HepG2 (cell line): ENCODE measurements around the gene CKAP5. TPM values are rescaled to one million over a fixed set of nuclear protein-coding genes. Genes with fewer than 3 reads are reported as not detected.

Experiments
- ADNP ChIP-seq: sonication (generic); formaldehyde crosslinking; IDR thresholded peaks from 2 replicates; pipeline ENCODE4 v1.4.0; 2020; ENCODE audit warnings: missing genetic modification reagents
- FOXJ3 ChIP-seq: sonication (generic); formaldehyde crosslinking; IDR thresholded peaks from 2 replicates; pipeline ENCODE4 v1.4.0; 2020; ENCODE audit warnings: missing genetic modification reagents, mild to moderate bottlenecking, borderline replicate concordance
- IKZF1 ChIP-seq: fragments of 450-650 bp; IDR thresholded peaks from 2 replicates; pipeline ENCODE4 v1.7.1; 2016
- ISX ChIP-seq: sonication (generic); formaldehyde crosslinking; conservative IDR thresholded peaks from 2 replicates; pipeline ENCODE4 v1.5.0; 2020; ENCODE audit warnings: missing genetic modification reagents
- MAFG ChIP-seq: sonication (generic); formaldehyde crosslinking; IDR thresholded peaks from 2 replicates; pipeline ENCODE4 v1.5.1; 2020; ENCODE audit warnings: mild to moderate bottlenecking, missing genetic modification reagents
- MIER3 ChIP-seq: IDR thresholded peaks from 2 replicates; pipeline ENCODE4 v1.6.1; 2016; ENCODE audit warnings: missing compliant biosample characterization, borderline replicate concordance
- SRY ChIP-seq: sonication (generic); formaldehyde crosslinking; IDR thresholded peaks from 2 replicates; pipeline ENCODE4 v1.8.0; 2022; ENCODE audit warnings: mild to moderate bottlenecking, missing genetic modification reagents
- TBP ChIP-seq: sonication (generic); formaldehyde crosslinking; IDR thresholded peaks from 2 replicates; pipeline ENCODE4 v1.5.0; 2020; ENCODE audit warnings: missing genetic modification reagents
- ZNF619 ChIP-seq: sonication (generic); formaldehyde crosslinking; IDR thresholded peaks from 2 replicates; pipeline ENCODE4 v1.4.0; 2020; ENCODE audit warnings: mild to moderate bottlenecking, missing genetic modification reagents
- ZSCAN9 ChIP-seq: IDR thresholded peaks from 2 replicates; pipeline ENCODE4 v1.6.1; 2016; ENCODE audit warnings: borderline replicate concordance
- polyA plus RNA-seq, 8 experiments: library from polyadenylated mRNA; depleted of rRNA in 3 of 8; stranded (reverse) in 7 of 8; unstranded in 1 of 8; fragments of >200 nt; fragmentation: Illumina TruSeq in 4 of 8; extraction: Trizol in 4 of 8; gene quantifications; 2 replicates each; pipeline versions ENCODE4 v1.2.1 to v1.2.3, GENCODE V29; 2011 to 2016; ENCODE audit warnings: low read depth in 4 of 8, missing spikeins in 1 of 8, mixed read lengths in 1 of 8; ENCODE audit not compliant: insufficient read depth in 1 of 8
- total RNA-seq, 5 experiments: library from RNA; depleted of rRNA; stranded (reverse); fragments of >200 nt; fragmentation: Illumina TruSeq; extraction: Trizol; gene quantifications; 2 replicates each; pipeline ENCODE4 v1.2.3, GENCODE V29; 2016; ENCODE audit warnings: low read depth in 1 of 5
- TF ChIP-seq, protein P1 (sequence below): sonication (generic); formaldehyde crosslinking; IDR thresholded peaks from 2 replicates; pipeline ENCODE4 v1.4.0; 2020; ENCODE audit warnings: mild to moderate bottlenecking, missing genetic modification reagents, borderline replicate concordance
- TF ChIP-seq, protein P2 (sequence below): sonication (generic); formaldehyde crosslinking; IDR thresholded peaks from 2 replicates; pipeline ENCODE4 v1.4.0; 2020; ENCODE audit warnings: mild to moderate bottlenecking, missing genetic modification reagents
- TF ChIP-seq, protein P3 (sequence below): sonication (generic); formaldehyde crosslinking; IDR thresholded peaks from 2 replicates; pipeline ENCODE4 v1.8.1; 2023; ENCODE audit warnings: mild to moderate bottlenecking, moderate library complexity, missing genetic modification reagents
- TF ChIP-seq, protein P4 (sequence below): sonication (generic); formaldehyde crosslinking; IDR thresholded peaks from 2 replicates; pipeline ENCODE4 v1.4.0; 2020; ENCODE audit warnings: mild to moderate bottlenecking, missing genetic modification reagents, borderline replicate concordance
- TF ChIP-seq, protein P5 (sequence below): IDR thresholded peaks from 2 replicates; pipeline ENCODE4 v1.6.1; 2016; ENCODE audit warnings: missing compliant biosample characterization, missing genetic modification reagents, borderline replicate concordance

CKAP5 gene
- total and polyA plus RNA-seq, 2 of the 13 experiments (the other 11 are each of a cell fraction or from before 2014, with no cell fraction given): 79.2 to 103 TPM

DNA sequence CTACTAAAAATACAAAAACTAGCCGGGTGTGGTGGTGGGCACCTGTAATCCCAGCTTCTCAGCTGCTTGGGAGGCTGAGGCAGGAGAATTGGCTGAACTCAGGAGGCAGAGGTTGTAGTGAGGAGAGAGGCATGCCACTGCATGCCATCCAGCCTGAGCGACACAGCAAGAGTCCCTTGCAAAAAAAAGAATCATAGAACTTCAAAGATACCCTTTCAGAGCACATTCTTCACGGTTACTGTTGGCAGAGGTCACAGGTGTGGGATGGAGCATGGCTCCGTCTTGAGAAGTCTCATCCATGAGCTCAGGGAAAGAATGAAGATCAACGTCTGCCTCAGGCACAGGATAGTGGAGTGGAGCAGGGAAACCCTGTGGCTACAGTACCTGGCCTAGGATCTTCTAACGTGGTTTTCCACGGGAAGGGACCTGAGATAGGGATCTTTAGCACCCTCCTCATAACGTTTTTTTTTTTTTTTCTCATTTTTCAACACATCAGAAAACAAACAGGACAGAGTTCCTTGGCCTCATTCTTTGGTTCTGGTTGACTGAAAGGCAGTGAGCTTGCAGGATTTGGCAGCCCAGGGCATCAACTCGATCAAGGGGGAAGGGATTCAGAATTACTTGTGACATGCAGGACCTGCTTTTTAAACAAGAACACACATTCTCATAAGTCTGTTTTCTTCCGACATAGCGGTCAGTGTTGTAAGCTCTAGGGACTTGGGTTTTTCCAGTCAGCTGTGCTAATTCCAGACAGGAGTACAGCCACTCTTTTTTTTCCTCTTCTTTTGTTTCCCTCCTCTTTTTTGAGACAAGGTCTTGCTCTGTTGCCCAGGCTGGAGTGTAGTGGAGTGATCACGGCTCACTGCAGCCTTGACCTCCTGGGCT is 104.2 kb downstream of the CKAP5 start (continued):
- TF ChIP-seq, protein P1, sequence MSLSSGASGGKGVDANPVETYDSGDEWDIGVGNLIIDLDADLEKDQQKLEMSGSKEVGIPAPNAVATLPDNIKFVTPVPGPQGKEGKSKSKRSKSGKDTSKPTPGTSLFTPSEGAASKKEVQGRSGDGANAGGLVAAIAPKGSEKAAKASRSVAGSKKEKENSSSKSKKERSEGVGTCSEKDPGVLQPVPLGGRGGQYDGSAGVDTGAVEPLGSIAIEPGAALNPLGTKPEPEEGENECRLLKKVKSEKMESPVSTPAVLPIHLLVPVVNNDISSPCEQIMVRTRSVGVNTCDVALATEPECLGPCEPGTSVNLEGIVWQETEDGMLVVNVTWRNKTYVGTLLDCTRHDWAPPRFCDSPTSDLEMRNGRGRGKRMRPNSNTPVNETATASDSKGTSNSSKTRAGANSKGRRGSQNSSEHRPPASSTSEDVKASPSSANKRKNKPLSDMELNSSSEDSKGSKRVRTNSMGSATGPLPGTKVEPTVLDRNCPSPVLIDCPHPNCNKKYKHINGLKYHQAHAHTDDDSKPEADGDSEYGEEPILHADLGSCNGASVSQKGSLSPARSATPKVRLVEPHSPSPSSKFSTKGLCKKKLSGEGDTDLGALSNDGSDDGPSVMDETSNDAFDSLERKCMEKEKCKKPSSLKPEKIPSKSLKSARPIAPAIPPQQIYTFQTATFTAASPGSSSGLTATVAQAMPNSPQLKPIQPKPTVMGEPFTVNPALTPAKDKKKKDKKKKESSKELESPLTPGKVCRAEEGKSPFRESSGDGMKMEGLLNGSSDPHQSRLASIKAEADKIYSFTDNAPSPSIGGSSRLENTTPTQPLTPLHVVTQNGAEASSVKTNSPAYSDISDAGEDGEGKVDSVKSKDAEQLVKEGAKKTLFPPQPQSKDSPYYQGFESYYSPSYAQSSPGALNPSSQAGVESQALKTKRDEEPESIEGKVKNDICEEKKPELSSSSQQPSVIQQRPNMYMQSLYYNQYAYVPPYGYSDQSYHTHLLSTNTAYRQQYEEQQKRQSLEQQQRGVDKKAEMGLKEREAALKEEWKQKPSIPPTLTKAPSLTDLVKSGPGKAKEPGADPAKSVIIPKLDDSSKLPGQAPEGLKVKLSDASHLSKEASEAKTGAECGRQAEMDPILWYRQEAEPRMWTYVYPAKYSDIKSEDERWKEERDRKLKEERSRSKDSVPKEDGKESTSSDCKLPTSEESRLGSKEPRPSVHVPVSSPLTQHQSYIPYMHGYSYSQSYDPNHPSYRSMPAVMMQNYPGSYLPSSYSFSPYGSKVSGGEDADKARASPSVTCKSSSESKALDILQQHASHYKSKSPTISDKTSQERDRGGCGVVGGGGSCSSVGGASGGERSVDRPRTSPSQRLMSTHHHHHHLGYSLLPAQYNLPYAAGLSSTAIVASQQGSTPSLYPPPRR (CRISPR knock-in tag): no peak
- TF ChIP-seq ISX: no peak
- TF ChIP-seq, protein P2, sequence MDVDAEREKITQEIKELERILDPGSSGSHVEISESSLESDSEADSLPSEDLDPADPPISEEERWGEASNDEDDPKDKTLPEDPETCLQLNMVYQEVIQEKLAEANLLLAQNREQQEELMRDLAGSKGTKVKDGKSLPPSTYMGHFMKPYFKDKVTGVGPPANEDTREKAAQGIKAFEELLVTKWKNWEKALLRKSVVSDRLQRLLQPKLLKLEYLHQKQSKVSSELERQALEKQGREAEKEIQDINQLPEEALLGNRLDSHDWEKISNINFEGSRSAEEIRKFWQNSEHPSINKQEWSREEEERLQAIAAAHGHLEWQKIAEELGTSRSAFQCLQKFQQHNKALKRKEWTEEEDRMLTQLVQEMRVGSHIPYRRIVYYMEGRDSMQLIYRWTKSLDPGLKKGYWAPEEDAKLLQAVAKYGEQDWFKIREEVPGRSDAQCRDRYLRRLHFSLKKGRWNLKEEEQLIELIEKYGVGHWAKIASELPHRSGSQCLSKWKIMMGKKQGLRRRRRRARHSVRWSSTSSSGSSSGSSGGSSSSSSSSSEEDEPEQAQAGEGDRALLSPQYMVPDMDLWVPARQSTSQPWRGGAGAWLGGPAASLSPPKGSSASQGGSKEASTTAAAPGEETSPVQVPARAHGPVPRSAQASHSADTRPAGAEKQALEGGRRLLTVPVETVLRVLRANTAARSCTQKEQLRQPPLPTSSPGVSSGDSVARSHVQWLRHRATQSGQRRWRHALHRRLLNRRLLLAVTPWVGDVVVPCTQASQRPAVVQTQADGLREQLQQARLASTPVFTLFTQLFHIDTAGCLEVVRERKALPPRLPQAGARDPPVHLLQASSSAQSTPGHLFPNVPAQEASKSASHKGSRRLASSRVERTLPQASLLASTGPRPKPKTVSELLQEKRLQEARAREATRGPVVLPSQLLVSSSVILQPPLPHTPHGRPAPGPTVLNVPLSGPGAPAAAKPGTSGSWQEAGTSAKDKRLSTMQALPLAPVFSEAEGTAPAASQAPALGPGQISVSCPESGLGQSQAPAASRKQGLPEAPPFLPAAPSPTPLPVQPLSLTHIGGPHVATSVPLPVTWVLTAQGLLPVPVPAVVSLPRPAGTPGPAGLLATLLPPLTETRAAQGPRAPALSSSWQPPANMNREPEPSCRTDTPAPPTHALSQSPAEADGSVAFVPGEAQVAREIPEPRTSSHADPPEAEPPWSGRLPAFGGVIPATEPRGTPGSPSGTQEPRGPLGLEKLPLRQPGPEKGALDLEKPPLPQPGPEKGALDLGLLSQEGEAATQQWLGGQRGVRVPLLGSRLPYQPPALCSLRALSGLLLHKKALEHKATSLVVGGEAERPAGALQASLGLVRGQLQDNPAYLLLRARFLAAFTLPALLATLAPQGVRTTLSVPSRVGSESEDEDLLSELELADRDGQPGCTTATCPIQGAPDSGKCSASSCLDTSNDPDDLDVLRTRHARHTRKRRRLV (CRISPR knock-in tag): no peak
- TF ChIP-seq MIER3 (CRISPR knock-in tag): no peak
- TF ChIP-seq ZSCAN9: no peak
- no peak for TF ChIP-seq FOXJ3 (CRISPR knock-in tag)
- TF ChIP-seq, protein P3, sequence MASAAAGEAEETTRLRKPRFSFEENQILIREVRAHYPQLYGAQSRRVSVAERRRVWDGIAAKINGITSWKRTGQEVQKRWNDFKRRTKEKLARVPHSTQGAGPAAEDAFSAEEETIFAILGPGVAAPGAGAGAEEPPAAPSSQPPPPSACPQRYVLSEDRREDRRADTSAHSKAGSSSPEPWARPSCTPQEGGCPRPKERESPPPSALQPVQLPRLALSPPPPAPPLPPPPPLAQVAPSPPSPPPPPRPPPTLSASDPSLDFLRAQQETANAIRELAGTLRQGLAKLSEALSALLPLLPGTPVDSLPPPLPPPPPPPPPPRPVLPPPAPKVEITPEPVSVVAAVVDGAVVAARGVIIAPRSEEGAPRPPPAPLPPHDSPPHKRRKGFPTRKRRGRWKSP (CRISPR knock-in tag): no peak
- no peak for TF ChIP-seq ZNF619 (CRISPR knock-in tag)
- no peak for TF ChIP-seq IKZF1
- TF ChIP-seq TBP: no peak
- no peak for TF ChIP-seq MAFG (CRISPR knock-in tag)
- TF ChIP-seq SRY (CRISPR knock-in tag): no peak
- TF ChIP-seq, protein P4, sequence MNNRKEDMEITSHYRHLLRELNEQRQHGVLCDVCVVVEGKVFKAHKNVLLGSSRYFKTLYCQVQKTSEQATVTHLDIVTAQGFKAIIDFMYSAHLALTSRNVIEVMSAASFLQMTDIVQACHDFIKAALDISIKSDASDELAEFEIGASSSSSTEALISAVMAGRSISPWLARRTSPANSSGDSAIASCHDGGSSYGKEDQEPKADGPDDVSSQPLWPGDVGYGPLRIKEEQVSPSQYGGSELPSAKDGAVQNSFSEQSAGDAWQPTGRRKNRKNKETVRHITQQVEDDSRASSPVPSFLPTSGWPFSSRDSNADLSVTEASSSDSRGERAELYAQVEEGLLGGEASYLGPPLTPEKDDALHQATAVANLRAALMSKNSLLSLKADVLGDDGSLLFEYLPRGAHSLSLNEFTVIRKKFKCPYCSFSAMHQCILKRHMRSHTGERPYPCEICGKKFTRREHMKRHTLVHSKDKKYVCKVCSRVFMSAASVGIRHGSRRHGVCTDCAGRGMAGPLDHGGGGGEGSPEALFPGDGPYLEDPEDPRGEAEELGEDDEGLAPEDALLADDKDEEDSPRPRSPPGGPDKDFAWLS: no peak
- TF ChIP-seq, protein P5, sequence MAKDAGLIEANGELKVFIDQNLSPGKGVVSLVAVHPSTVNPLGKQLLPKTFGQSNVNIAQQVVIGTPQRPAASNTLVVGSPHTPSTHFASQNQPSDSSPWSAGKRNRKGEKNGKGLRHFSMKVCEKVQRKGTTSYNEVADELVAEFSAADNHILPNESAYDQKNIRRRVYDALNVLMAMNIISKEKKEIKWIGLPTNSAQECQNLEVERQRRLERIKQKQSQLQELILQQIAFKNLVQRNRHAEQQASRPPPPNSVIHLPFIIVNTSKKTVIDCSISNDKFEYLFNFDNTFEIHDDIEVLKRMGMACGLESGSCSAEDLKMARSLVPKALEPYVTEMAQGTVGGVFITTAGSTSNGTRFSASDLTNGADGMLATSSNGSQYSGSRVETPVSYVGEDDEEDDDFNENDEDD (CRISPR knock-in tag): no peak
- TF ChIP-seq ADNP (CRISPR knock-in tag): no peak
